GM21576 (cell line): ENCODE results near the gene FPR1.
"Not testable (repeated sequence)": the region's sequence is repeated elsewhere in the genome, so short reads cannot be mapped to it uniquely, and the experiment has no call there.

Experiments
- ATAC-seq: cut with Tn5 transposase; IDR thresholded peaks from one replicate; pipeline ENCODE4 v1.9.1; 2021; ENCODE audit warnings: mild to moderate bottlenecking, moderate library complexity; ENCODE audit not compliant: unreplicated experiment

The FPR1 gene

DNA sequence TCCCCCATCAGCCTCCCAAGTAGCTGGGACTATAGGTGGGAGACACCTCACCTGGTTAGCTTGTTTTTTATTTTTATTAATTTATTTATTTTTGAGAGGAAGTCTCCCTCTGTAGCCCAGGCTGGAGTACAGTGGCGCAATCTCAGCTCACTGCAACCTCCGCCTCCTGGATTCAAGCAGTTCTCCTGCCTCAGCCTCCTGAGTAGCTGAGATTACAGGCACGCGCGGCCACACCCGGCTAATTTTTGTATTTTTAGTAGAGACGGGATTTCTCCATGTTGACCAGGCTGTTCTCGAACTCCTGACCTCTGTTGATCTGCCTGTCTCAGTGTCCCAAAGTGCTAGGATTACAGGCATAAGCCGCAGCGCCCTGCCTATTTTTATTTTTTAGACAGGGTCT, 13.2 kb downstream of the FPR1 start:
- not testable (repeated sequence) for ATAC-seq

DNA sequence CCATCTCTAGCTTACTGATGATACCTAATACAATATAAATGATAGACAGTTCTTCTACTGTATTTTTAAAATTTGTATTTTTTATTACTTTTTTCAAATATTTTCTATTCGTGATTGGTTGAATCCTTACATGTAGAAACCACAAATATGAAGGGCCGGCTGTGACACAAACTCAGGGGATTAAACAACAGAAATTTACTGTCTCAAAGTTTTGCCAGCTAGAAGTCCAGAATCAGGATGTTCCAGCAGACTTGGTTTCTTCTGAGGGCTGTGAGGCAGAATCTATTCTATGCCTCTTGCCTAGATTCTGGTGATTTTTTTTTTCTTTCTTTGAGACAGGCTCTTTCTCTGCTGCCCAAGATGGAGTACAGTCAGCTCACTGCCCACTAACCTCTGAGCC, 13.8 kb downstream of the FPR1 start:
- ATAC-seq = no peak

DNA sequence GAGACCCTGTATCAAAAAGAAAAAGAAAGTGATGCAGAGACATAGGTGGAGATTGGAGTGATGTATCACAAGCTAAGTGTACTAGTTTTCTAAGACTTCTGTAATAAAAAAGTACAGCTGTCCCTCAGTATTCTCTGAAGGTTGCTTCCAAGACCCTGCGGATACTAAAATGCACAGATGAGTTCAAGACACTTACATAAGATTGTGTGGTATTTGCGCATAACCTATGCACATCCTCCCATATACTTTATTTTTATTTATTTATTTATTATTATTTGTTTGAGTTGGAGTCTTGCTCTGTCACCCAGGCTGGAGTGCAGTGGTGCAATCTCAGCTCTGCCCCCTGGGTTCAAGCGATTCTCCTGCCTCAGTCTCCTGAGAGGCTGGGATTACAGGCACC, 14.3 kb downstream of the FPR1 start:
- no peak for ATAC-seq

DNA sequence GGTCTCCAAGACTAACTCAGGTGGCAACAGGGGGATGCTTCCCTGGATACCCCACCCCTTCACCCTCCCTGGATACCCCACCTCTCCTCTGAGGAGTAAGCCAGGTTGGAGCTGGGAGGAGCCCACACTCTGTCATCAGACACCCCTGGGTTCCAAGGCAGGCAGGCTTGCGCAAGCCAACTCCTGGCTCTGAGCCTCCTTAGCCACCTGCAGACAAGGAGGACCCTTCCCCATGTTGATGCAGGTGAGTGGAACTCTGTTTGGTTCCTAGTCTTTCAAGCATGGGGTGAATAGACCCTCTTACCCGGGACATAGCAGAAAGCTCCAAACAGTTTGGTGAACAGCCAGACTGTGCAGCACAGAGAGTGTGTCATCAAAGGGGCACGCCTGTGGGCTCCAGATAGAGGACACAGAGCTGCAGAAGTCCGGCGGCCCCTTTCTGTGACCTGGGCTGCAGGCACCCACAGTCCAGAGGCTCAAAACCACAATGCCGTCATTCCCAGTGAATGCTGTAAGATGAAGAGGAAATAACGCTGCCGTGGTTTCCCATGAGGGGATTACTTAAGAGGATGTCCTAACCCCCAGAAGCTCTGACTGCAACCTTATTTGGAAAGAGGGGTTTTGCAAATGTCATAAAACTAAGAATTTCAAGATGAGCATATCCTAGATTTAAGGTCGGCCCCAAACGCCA, 15.8 kb downstream of the FPR1 start:
- ATAC-seq = no peak

DNA sequence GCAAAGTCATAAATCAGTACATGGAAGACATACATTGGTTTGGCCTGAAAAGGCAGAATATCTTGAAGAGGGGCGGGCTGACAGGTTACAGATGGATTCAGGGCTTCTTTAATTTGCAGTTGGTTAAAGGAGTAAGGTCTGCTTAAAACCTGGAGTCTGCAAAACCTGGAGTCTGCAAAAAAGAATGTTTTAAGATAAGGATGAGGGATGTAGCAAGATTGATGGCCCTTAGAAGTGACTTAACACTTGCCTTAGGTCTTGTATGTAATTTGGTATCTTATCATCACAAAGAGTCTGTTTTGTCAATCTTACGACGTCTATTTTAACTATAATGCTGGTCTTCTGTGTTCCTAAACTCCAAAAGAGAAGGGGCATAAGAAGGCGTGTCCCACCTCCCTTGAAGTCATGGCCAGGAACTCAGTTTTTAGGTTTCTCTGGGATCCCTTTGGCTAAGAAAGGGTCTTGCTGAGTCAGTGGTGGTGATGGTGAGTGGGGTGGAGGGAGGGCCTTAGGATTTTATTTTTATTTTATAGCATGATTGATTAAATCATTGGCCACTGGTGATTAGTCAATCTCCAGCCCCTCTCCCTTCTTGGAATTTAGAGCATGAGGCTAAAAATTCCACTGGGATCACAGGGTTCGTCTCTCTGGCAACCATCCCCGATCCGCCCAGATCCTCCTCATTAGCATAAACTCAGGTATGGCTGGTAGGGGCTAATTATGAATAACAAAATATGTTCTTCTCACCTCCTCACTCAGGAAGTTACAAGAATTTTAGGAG, 17.7 kb downstream of the FPR1 start:
- no peak for ATAC-seq

DNA sequence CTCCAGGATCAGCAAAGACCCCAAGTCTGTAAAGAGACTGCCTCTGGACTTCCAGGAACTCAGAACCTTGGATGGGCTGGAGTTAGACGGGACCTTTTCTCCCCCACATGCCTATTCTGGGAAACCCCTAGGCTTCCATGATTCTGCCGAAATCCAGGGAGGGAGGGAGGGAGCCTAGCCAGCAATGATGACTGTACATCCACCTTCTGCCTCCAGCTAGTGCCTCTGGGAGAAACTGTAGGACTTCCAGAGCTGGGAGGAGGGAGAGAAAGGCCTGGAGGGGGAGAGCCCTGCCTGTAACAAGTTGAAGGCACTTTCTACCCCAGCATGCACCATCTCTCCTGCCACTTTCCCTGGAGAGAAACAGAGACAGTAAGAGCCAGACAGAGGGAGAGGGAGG, 21.9 kb downstream of the FPR1 start:
- no peak for ATAC-seq

DNA sequence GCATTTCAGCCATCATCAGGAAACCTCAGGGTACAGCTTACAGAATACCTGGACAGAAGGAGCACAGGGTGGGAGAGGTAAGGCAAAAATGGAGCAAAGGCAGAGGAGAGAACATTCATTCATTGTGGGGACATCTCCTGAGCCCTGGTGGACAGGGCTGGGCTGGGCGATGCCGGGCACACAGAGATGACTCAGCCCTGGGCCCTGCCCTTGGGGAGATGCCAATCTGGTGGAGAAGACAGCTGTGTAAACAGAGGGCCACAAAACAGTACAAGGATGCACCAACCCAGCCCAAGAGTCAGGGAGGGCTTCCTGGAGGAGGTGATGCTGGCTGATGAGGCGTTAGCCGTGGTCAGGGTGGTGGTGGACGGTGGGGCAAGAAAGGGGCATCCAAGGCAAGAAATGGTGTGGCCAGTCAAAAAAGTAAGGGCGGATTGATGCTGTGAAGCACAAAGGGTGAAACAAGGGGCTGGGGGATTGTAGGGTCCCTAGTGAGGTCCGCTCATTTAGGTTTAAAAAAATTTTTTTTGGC, 24.3 kb downstream of the FPR1 start:
- no peak for ATAC-seq

DNA sequence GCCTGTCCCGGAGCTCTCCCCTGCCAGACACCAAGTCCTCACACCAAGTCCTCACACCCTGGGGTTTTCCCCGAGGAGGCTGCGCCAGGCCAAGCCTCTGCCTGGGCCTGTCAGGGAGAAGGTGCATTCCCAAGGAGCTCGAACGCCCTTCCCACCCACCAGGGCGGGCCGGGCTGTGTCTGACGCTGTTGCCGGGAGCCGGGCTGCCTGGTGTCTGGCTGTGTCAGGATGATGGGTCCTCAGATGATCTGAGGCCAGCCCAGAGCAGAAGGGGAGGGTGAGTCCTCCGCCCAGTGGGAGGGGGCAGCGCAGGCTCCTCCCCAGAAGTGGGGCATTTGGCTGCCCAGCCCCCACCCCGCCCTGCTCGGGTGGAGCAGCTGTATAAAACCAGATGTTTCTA, 25.6 kb downstream of the FPR1 start:
- ATAC-seq = no peak

DNA sequence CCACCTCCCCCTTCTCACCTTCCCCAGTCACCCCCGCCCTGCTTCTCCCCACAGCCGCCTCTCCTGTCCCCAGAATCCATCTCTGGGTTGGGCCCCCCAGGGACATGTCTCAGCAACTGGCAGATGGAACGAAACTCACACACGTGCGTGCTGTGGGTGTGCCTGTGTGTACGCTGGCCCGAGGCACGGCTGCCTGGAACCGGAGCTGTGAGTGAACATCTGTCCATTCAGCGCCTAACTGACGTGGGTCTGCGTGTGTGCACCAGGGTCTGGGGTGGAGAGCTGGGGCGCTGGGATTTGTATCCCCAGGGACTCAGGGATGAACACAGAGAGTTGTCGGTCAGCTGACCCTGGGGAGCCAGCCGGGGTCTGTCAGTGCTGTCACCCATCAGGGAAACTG, 27.1 kb downstream of the FPR1 start:
- no peak for ATAC-seq

DNA sequence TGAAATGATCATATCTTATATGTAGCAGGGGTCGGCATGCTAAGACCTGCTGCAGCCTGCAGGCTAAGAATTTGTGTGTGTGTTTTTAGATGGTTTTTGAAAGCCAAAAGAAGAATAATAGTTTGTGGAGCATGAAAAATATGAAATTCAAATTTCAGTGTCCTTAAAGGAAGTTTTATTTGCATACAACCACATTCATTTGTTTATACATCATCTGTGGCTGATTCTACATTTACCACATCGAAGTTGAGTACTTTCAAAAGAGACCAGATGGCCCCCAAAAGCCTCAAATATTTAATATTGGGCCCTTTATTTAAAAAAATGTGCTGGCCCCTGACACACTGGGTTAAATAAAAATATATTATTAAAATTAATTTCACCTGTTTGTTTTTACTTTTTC, 29.2 kb downstream of the FPR1 start:
- ATAC-seq = no peak

DNA sequence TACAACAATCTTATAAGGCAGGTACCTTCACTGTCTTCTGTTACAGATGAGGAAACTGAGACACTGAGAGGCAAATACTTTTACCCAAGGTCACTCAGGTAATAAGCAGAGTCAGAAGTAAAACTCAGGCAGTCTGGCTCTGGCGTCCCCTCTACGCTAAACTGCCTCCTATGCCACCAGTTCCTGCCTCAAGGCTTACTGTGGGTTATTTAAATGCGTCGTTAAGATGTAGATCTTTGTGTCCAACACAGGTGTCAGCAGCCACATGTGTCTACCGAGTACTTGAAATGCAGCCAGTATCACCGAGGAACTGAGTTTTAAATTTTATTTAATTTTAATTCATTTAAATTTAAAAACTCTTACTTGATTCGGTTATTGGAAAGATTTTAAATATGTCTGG, 29.8 kb downstream of the FPR1 start:
- ATAC-seq = no peak

DNA sequence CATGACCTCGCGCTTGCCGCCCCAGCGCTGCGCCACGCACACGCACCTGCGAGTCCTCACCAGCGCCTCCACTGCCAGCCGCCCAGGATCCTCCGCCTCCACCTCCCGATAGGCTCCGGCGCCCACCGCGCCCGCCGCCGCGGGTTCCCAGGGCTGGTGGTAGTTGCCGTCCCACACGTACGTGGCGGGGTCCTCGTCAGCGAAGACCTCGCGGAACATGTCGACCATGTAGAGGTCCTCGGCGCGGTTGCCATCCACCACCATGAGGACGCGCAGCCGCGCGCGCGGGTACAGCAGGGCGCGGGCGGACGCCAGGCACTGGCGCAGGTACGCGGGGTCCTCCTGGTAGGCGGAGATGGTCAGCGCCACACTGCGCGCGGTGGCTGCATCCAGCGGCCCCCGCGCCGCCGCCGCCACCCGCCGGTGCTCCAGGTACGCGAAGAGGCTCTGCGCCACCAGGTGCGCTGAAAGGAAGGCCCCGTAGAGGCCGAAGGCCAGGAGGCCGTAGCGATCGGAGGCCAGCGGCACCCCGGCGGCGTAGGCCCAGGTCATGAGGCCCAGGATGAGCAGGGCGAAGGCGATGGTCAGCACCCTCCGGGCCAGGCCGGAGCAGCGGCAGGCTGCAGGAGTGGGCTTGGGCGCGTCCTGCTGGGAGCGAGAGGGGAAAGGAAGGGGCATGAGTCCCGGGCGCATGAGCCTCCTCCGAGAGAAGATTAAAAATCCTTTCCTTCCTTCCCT, 32.3 kb downstream of the FPR1 start:
- no peak for ATAC-seq

DNA sequence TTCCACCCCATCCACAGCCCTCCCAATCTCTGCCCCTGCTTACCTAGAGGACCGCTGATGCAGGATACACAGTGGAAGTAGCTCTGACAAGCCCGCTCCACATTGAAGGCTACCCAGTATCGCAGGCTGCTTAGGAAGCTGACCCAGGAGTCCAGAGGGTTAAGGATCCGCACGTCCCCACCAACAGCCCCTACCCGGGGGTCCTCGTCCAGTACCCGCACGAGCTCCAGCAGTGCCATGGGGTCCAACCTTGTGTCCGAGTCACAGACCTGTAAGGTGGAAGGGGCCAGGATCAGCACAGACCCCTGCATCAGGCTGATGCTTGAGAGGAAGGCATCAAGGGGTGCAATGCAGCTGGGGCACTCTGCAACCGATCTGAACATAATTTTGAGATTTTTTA, 34.8 kb downstream of the FPR1 start:
- no peak for ATAC-seq

DNA sequence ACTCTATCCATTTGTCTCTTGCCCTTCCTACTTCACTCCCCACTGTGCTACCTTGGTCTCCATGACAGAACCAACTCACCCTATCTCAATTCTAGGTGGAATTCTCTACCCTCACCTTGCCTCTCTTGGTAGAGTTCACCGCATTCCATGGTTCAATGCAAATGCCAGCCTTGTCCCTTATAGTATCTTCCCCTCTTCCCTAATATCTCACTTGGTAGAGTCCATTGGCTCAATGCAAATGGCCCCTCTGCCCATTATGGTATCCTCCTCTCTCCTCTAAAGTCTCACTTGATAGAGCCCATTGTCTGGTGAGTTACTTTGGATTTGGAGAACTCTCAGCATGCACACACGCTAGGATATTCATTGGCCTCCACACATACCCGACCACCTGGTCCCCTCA, 35.8 kb downstream of the FPR1 start:
- ATAC-seq = no peak

DNA sequence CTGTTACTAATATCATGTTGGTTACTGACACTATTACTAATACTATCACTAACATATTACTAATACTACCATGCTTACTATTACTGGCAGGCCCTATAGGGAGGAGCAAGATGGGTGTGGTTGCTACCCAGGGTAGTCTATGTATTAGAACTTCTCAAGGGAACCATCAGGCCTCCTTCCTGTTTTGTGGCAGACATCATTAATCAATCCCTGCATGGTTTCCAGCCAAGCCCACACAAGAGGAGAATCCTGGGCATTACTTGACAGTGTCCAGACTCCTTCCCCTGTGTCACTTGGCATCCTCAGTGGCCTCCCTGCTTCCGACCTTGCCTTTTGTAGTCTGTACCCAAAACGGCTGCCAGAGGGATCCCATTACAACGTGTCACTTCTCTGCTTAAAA, 36.8 kb downstream of the FPR1 start:
- no peak for ATAC-seq

DNA sequence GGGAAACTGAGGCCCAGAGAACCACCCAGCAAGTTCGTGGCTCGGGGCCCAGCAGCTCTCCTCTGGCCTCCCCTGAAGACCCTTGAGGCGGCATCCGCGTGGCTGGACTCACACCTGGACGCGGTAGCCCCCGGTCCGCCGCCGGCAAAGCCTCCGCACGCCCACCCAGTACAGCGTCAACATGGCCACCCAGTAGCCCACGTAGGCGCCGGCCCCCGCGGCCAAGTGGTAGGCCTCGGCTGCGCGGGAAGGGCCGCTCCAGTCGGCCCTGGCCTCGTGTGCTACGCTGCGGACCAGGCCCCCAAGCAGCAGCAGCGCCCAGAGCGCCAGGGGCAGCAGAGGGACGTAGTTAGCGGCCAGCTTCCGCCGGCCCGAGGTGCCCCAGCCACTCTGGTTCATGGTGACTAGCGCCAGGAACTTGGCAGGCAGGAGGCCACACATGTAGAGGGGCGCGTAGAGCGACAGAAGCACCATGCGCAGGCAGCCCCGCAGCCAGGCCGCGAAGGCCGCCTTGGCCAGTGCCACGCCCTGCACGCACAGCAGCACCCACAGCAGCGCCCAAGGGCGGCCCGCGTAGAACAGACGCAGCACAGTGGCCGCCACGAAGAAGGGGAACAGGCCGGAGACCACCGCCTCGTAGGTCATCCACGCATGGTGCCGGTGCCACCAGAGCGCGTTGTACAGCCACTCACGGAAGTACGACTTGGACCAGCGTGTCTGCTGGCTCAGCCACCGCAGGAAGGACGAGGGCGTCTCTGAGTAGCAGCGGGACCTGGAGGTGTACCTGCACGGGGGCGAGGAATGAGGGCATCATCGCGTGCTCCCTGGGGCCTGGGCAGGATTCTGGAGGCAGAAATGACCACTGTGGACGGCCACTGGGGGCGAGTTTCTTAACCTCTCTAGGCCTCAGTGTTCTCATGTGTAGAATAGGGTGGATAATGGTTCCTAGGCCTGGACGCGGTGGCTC, 38.1 kb downstream of the FPR1 start:
- ATAC-seq = no peak

DNA sequence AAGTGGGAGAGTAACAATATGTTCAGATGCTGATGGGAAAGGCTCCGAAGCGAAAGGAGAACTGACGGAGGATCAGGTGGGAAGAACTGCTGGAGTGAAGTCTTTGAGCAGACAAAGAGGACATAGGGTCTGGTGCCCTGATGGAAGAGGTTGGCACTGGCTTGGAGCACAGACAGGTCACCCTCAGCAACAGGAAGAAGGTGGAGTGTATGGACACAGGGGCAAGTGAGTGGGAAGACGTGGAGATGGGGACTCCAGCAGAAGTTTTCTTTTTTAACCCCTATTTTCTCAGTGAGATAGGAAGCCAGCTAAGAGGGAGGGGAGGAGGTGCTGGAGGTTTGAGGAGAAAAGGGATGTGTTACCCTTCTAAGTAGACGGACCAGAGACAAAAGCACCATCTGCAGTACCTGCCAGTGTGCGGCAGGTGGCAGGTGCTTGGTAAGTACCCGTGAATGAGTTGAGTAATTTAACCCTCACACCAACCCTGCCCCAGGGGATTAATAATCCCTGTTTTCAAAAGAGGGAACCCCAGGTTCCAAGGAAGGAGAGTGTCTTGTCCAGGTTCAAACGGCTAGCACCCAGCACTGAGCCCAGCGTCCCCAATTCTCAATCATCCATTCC, 39.1 kb downstream of the FPR1 start:
- ATAC-seq = no peak

DNA sequence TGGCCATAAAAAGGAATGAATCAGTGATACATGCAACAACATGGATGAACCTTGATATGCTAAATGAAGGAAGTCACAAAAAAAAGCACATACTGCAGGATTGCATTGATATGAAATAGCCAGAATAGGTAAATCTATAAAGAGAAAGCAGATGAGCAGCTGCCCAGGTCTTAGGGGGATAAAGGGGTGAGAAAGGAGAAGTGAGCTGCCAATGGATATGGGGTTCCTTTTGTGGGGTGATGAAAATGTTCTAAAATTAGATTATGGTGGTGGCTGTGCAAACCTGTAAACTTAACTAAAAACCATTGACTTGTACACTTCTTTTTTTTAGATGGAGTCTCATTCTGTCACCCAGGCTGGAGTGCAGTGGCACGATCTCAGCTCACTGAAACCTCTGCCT, 40.0 kb downstream of the FPR1 start:
- ATAC-seq = no peak

DNA sequence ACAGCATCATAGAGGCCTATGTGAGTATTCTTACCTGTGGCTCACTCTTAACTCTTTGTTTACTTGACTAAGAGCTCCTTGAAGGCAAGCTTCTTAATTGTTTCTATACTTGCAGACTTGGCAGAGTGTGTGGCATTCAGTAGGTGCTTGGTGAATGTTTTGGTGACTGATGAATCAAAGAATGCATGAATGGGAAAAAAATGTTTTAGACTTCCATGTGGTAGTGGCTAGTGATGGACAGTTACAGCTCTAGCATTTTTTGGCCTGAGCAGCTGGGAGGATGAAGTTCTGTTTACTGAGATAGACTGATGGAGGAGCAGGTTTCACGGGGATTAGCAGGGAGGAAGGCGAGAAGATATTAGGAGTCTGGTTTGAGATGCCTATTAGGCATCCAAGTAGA, 41.5 kb downstream of the FPR1 start:
- no peak for ATAC-seq

DNA sequence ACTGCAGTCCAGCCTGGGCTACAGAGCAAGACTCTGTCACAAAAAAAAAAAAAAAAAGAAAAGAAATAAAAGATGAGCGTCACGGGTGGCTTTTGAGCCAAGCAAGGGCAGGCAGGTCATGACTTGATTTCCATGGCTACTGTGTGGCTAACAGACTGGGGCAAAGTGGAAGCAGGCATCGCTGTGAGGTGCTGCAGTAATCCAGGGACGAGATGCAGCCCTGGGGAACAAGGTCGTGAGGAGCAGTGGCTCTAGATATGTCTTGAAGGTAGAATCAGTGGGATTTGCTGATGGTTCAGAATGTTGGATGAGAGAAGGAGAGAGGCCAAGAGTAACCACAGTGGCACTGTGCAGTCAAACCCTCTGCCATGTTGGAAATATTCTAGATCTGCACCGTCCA, 42.1 kb downstream of the FPR1 start:
- ATAC-seq = no peak
